Trophoblast cell (in vitro differentiated cells and primary cell): ENCODE data around the gene TBC1D16.

Experiments
- DNase-seq, 2 donors: peaks; one replicate each; pipeline ENCODE4 v3.0.0-alpha.2; 2016
- H2AFZ ChIP-seq: 2 replicates; pipeline ENCODE4 v1.6.1; 2013; ENCODE audit warnings: low read length, moderate library complexity, mild to moderate bottlenecking; ENCODE audit not compliant: insufficient read depth, poor library complexity
- H2AK5ac ChIP-seq: 2 replicates; pipeline ENCODE4 v1.6.1; 2013; ENCODE audit warnings: mild to moderate bottlenecking, low read length
- H2BK120ac ChIP-seq: 2 replicates; pipeline ENCODE4 v1.6.1; 2013; ENCODE audit warnings: low read length, mild to moderate bottlenecking, moderate library complexity; ENCODE audit not compliant: insufficient read depth, poor library complexity
- H2BK12ac ChIP-seq: 2 replicates; pipeline ENCODE4 v1.6.1; 2013; ENCODE audit warnings: mild to moderate bottlenecking, low read length, moderate library complexity
- H2BK5ac ChIP-seq: 2 replicates; pipeline ENCODE4 v1.6.1; 2013; ENCODE audit warnings: low read length, low read depth, moderate library complexity, mild to moderate bottlenecking; ENCODE audit not compliant: poor library complexity
- H3K14ac ChIP-seq: 2 replicates; pipeline ENCODE4 v1.6.1; 2013; ENCODE audit warnings: mild to moderate bottlenecking, low read length
- H3K18ac ChIP-seq: 2 replicates; pipeline ENCODE4 v1.6.1; 2013; ENCODE audit warnings: mild to moderate bottlenecking, low read length
- H3K23ac ChIP-seq: 2 replicates; pipeline ENCODE4 v1.6.1; 2013; ENCODE audit warnings: low read length
- H3K27ac ChIP-seq: 2 replicates; pipeline ENCODE4 v1.5.1; 2013; ENCODE audit warnings: low read depth, mild to moderate bottlenecking, inconsistent platforms, low read length, moderate library complexity
- H3K27me3 ChIP-seq: 2 replicates; pipeline ENCODE4 v1.6.1; 2013; ENCODE audit warnings: inconsistent platforms, mild to moderate bottlenecking, low read length, moderate library complexity; ENCODE audit not compliant: insufficient read depth
- H3K36me3 ChIP-seq, 2 experiments: 1 replicate in 1 of 2; 2 replicates in 1 of 2; pipeline ENCODE4 v1.6.1; 2013; ENCODE audit warnings: low read length in 2 of 2, mild to moderate bottlenecking in 2 of 2, moderate library complexity in 1 of 2; ENCODE audit not compliant: insufficient read depth in 2 of 2, control insufficient read depth in 1 of 2
- H3K4ac ChIP-seq: 2 replicates; pipeline ENCODE4 v1.6.1; 2013; ENCODE audit warnings: low read depth, mild to moderate bottlenecking, low read length, moderate library complexity
- H3K4me1 ChIP-seq, 2 experiments: 1 replicate in 1 of 2; 2 replicates in 1 of 2; pipeline ENCODE4 v1.6.1; 2013; ENCODE audit warnings: low read length in 2 of 2, mild to moderate bottlenecking in 2 of 2, moderate library complexity in 1 of 2; ENCODE audit not compliant: insufficient read depth in 2 of 2, control insufficient read depth in 1 of 2
- H3K4me2 ChIP-seq: 2 replicates; pipeline ENCODE4 v1.6.1; 2013; ENCODE audit warnings: inconsistent platforms, mild to moderate bottlenecking, low read length, moderate library complexity
- H3K4me3 ChIP-seq: 2 replicates; pipeline ENCODE4 v1.5.1; 2013; ENCODE audit warnings: mild to moderate bottlenecking, low read depth, low read length, inconsistent platforms
- H3K79me1 ChIP-seq: one replicate; pipeline ENCODE4 v1.6.1; 2013; ENCODE audit warnings: low read length
- H3K79me2 ChIP-seq: 2 replicates; pipeline ENCODE4 v1.6.1; 2013; ENCODE audit warnings: low read length, mild to moderate bottlenecking; ENCODE audit not compliant: control insufficient read depth, insufficient read depth, poor library complexity
- H3K9ac ChIP-seq: 2 replicates; pipeline ENCODE4 v1.6.1; 2013; ENCODE audit warnings: mild to moderate bottlenecking, low read length
- H3K9me3 ChIP-seq: 2 replicates; pipeline ENCODE4 v1.6.1; 2013; ENCODE audit warnings: low read depth, mild to moderate bottlenecking, control low read depth, inconsistent platforms, low read length; ENCODE audit not compliant: insufficient read depth
- H4K12ac ChIP-seq: 2 replicates; pipeline ENCODE4 v1.6.1; 2013; ENCODE audit warnings: low read depth, mild to moderate bottlenecking, low read length, moderate library complexity
- H4K8ac ChIP-seq: 2 replicates; pipeline ENCODE4 v1.6.1; 2013; ENCODE audit warnings: low read depth, mild to moderate bottlenecking, low read length, moderate library complexity
- H4K91ac ChIP-seq: one replicate; pipeline ENCODE4 v1.6.1; 2013; ENCODE audit warnings: low read depth, mild to moderate bottlenecking, low read length, moderate library complexity
- WGBS: extraction: QIAGEN DNeasy Blood & Tissue Kit; methylation state at CpG from one replicate; pipeline ENCODE4 v1.1.7; 2013; ENCODE audit warnings: missing lambda C conversion rate; ENCODE audit not compliant: insufficient read length, insufficient coverage; ENCODE audit errors: extremely low coverage; 5-methylcytosine and 5-hydroxymethylcytosine counted together

Gene TBC1D16

GRCh38 chr17:80030730-80031410, 4.8 kb downstream of the TBC1D16 start:
- Histone ChIP-seq H2BK12ac (no peak overlapping the region), H3K9ac (no peak overlapping the region), H3K27ac (no peak overlapping the region), H3K23ac (no peak overlapping the region), H3K27me3 (no peaks in the 10 kb centered on the region), H3K4me1 (peaks cover 2 to 6% of the 10 kb centered on the region in 2 experiments), H3K79me2 (peaks cover 4% of the 10 kb centered on the region), H2AFZ (no peak overlapping the region), H4K8ac (no peak overlapping the region), H2BK5ac (no peak overlapping the region), H4K91ac (no peak overlapping the region), H2BK120ac (no peak overlapping the region), H3K4me2 (no peak overlapping the region), H3K36me3 (peaks cover 3 to 6% of the 10 kb centered on the region in 2 experiments), H3K4ac (no peak overlapping the region), H3K14ac (no peak overlapping the region), H3K18ac (no peak overlapping the region), H3K79me1 (peaks cover 5% of the 10 kb centered on the region), H2AK5ac (no peak overlapping the region), H3K9me3 (no peaks in the 10 kb centered on the region), H3K4me3 (peak overlapping the region; percentile 33), H4K12ac (no peak overlapping the region)
- no CpG with 5 or more reads among the region's 25 CpGs for WGBS
- no peak for DNase-seq

GRCh38 chr17:80029258-80029974, 6.3 kb downstream of the TBC1D16 start:
- H4K12ac ChIP-seq = no peak overlapping the region
- no peak overlapping the region for H3K4me2 ChIP-seq
- H3K23ac ChIP-seq = no peak overlapping the region
- peaks cover 5% of the 10 kb centered on the region for H3K9me3 ChIP-seq
- no peak overlapping the region for H2AFZ ChIP-seq
- H4K8ac ChIP-seq = no peak overlapping the region
- H3K27ac ChIP-seq = no peak overlapping the region
- no peak overlapping the region for H3K18ac ChIP-seq
- H3K79me1 ChIP-seq = no peaks in the 10 kb centered on the region
- no peak overlapping the region for H3K14ac ChIP-seq
- H3K4ac ChIP-seq = no peak overlapping the region
- H3K4me1 ChIP-seq = peaks cover 2 to 11% of the 10 kb centered on the region in 2 experiments
- DNase-seq = peak in 1 of 2 donors; percentile 21
- H3K9ac ChIP-seq = no peak overlapping the region
- WGBS = no CpG with 5 or more reads among the region's 9 CpGs
- H4K91ac ChIP-seq = no peak overlapping the region
- no peak overlapping the region for H2BK5ac ChIP-seq
- H3K4me3 ChIP-seq = no peak overlapping the region
- no peaks in the 10 kb centered on the region for H3K79me2 ChIP-seq
- no peak overlapping the region for H2BK120ac ChIP-seq
- peaks cover 3 to 6% of the 10 kb centered on the region in 2 experiments for H3K36me3 ChIP-seq
- H2BK12ac ChIP-seq = no peak overlapping the region
- no peaks in the 10 kb centered on the region for H3K27me3 ChIP-seq
- no peak overlapping the region for H2AK5ac ChIP-seq

- Histone ChIP-seq H3K9me3 (peaks cover 9% of the 10 kb centered on the region), H2BK5ac (no peak overlapping the region), H3K9ac (no peak overlapping the region), H3K4me1 (peaks cover 0 to 11% of the 10 kb centered on the region in 2 experiments), H2AK5ac (no peak overlapping the region), H3K79me2 (no peaks in the 10 kb centered on the region), H3K27me3 (no peaks in the 10 kb centered on the region), H3K36me3 (peaks cover 3 to 6% of the 10 kb centered on the region in 2 experiments), H3K4me3 (no peak overlapping the region), H3K23ac (no peak overlapping the region), H3K4me2 (no peak overlapping the region), H3K18ac (no peak overlapping the region), H2BK120ac (no peak overlapping the region), H3K14ac (no peak overlapping the region), H4K91ac (no peak overlapping the region), H3K4ac (no peak overlapping the region), H2BK12ac (no peak overlapping the region), H2AFZ (no peak overlapping the region), H4K12ac (no peak overlapping the region), H4K8ac (no peak overlapping the region), H3K79me1 (no peaks in the 10 kb centered on the region), H3K27ac (no peak overlapping the region)
- no CpG with 5 or more reads among the region's 10 CpGs for WGBS
- DNase-seq = no peak
Measured at GRCh38 chr17:80028030-80028429, 7.6 kb downstream of the TBC1D16 start.

- no CpG with 5 or more reads among the region's 8 CpGs for WGBS
- H2BK12ac ChIP-seq = no peak overlapping the region
- no peak overlapping the region for H3K18ac ChIP-seq
- H4K91ac ChIP-seq = no peak overlapping the region
- H3K36me3 ChIP-seq = peaks cover 3 to 6% of the 10 kb centered on the region in 2 experiments
- no peaks in the 10 kb centered on the region for H3K79me2 ChIP-seq
- H3K4ac ChIP-seq = no peak overlapping the region
- H2AFZ ChIP-seq = no peak overlapping the region
- DNase-seq = no peak
- no peak overlapping the region for H4K8ac ChIP-seq
- H3K27ac ChIP-seq = no peak overlapping the region
- H3K79me1 ChIP-seq = no peaks in the 10 kb centered on the region
- H3K4me1 ChIP-seq = peaks cover 0 to 11% of the 10 kb centered on the region in 2 experiments
- H3K23ac ChIP-seq = no peak overlapping the region
- H3K4me2 ChIP-seq = no peak overlapping the region
- H3K9me3 ChIP-seq = peaks cover 9% of the 10 kb centered on the region
- no peak overlapping the region for H2BK120ac ChIP-seq
- no peak overlapping the region for H4K12ac ChIP-seq
- H2BK5ac ChIP-seq = no peak overlapping the region
- no peaks in the 10 kb centered on the region for H3K27me3 ChIP-seq
- H3K4me3 ChIP-seq = no peak overlapping the region
- H3K14ac ChIP-seq = no peak overlapping the region
- H3K9ac ChIP-seq = no peak overlapping the region
- no peak overlapping the region for H2AK5ac ChIP-seq
Measured at GRCh38 chr17:80027043-80027435, 8.6 kb downstream of the TBC1D16 start.
